Measurements from ENCODE around the gene PDE4D. TPM values are rescaled to one million over a fixed set of nuclear protein-coding genes. Genes with fewer than 3 reads are reported as not detected.

Gene PDE4D
- total RNA-seq, 1 donor from 2014 or later = 85.8 TPM

- no peak for DNase-seq
- no peak for TF ChIP-seq CTCF (IDR thresholded peaks at IDR 0.05)
- intact Hi-C loops (cut with DNase I) = no loop called here
These were observed 890.4 kb downstream of the PDE4D start for GRCh38 chr5:59003124-59003523.

GRCh38 chr5:59002162-59002825 is 891.2 kb downstream of the PDE4D start:
- no peak for DNase-seq
- Histone ChIP-seq H3K9me3 (no peaks in the 10 kb centered on the region), H3K4me3 (no peak overlapping the region), H3K27ac (no peak overlapping the region), H3K27me3 (no peaks in the 10 kb centered on the region), H3K36me3 (no peaks in the 10 kb centered on the region), H3K4me1 (peaks cover 9% of the 10 kb centered on the region)
- ATAC-seq = no peak
- intact Hi-C loops (cut with DNase I) = no loop called here
- TF ChIP-seq CTCF (IDR thresholded peaks at IDR 0.05) = no peak

More at GRCh38 chr5:59003124-59003523, 890.4 kb downstream of the PDE4D start:
- no peaks in the 10 kb centered on the region for H3K36me3 ChIP-seq
- H3K4me1 ChIP-seq = peaks cover 16% of the 10 kb centered on the region
- no peaks in the 10 kb centered on the region for H3K27me3 ChIP-seq
- H3K9me3 ChIP-seq = no peaks in the 10 kb centered on the region
- H3K27ac ChIP-seq = no peak overlapping the region
- ATAC-seq = no peak
- no peak overlapping the region for H3K4me3 ChIP-seq

- peaks cover 9% of the 10 kb centered on the region for H3K4me1 ChIP-seq
- TF ChIP-seq CTCF (IDR thresholded peaks at IDR 0.05) = no peak
- no peaks in the 10 kb centered on the region for H3K27me3 ChIP-seq
- no peak for ATAC-seq
- no peak overlapping the region for H3K4me3 ChIP-seq
- no peaks in the 10 kb centered on the region for H3K36me3 ChIP-seq
- H3K9me3 ChIP-seq = no peaks in the 10 kb centered on the region
- DNase-seq = no peak
- no peak overlapping the region for H3K27ac ChIP-seq
- intact Hi-C loops (cut with DNase I) = no loop called here
These were observed 891.8 kb downstream of the PDE4D start for GRCh38 chr5:59001716-59002115.

- no peak for TF ChIP-seq CTCF (IDR thresholded peaks at IDR 0.05)
- ATAC-seq (peak; percentile 37), DNase-seq (no peak)
- Histone ChIP-seq H3K27me3 (no peaks in the 10 kb centered on the region), H3K9me3 (no peaks in the 10 kb centered on the region), H3K36me3 (no peaks in the 10 kb centered on the region), H3K27ac (no peak overlapping the region), H3K4me1 (peaks cover 9% of the 10 kb centered on the region), H3K4me3 (no peak overlapping the region)
- intact Hi-C loops (cut with DNase I) = no loop called here
These were observed 892.4 kb downstream of the PDE4D start for GRCh38 chr5:59001154-59001553.

- ATAC-seq (no peak), DNase-seq (no peak)
- peaks cover 9% of the 10 kb centered on the region for H3K4me1 ChIP-seq
- no peak for TF ChIP-seq CTCF (IDR thresholded peaks at IDR 0.05)
- H3K27me3 ChIP-seq = no peaks in the 10 kb centered on the region
- no peak overlapping the region for H3K27ac ChIP-seq
- H3K36me3 ChIP-seq = no peaks in the 10 kb centered on the region
- H3K4me3 ChIP-seq = no peak overlapping the region
- intact Hi-C loops (cut with DNase I) = no loop called here
- H3K9me3 ChIP-seq = no peaks in the 10 kb centered on the region
These were observed 893.3 kb downstream of the PDE4D start for GRCh38 chr5:59000211-59000610.

GRCh38 chr5:58999804-59000203 is 893.7 kb downstream of the PDE4D start:
- intact Hi-C loops (cut with DNase I) = no loop called here
- ATAC-seq (no peak), DNase-seq (no peak)
- H3K27me3 ChIP-seq = no peaks in the 10 kb centered on the region
- no peaks in the 10 kb centered on the region for H3K9me3 ChIP-seq
- no peak overlapping the region for H3K4me3 ChIP-seq
- no peak for TF ChIP-seq CTCF (IDR thresholded peaks at IDR 0.05)
- H3K36me3 ChIP-seq = no peaks in the 10 kb centered on the region
- H3K4me1 ChIP-seq = peaks cover 9% of the 10 kb centered on the region
- H3K27ac ChIP-seq = no peak overlapping the region

Data from upper lobe of right lung (tissue), 1 donor.